Stimulated activated CD4-positive, alpha-beta T cell treated with anti-CD3 and anti-CD28 coated beads, Interleukin-15, amount 100 ng/mL, for 24 hours (primary cell): ENCODE measurements around the gene ZNF580.

Source experiments
- DNase-seq: peaks from one replicate; pipeline ENCODE4 v3.0.0-alpha.2; 2020

ZNF580 gene

GRCh38 chr19:55647732-55648584, 7.2 kb downstream of the ZNF580 start, which contains the start of gene CCDC106:
Gene CCDC106, plus strand, starts transcription at chr19:55648212. Its CDS starts 835 bp downstream, at chr19:55649047.
- DNase-seq: peak; percentile 52

- no peak for DNase-seq
Measured at GRCh38 chr19:55648585-55649267, 7.9 kb downstream of the ZNF580 start.

- DNase-seq: no peak
Measured at GRCh38 chr19:55649268-55650125, 8.7 kb downstream of the ZNF580 start.

GRCh38 chr19:55650126-55650557, 9.3 kb downstream of the ZNF580 start:
- no peak for DNase-seq

GRCh38 chr19:55650602-55651230, 9.9 kb downstream of the ZNF580 start:
- DNase-seq: no peak

GRCh38 chr19:55651236-55651635, 10.4 kb downstream of the ZNF580 start:
- no peak for DNase-seq

GRCh38 chr19:55652311-55653128, 11.7 kb downstream of the ZNF580 start:
- no peak for DNase-seq

GRCh38 chr19:55653651-55654322, 13.0 kb downstream of the ZNF580 start:
- peak; percentile 96 for DNase-seq

GRCh38 chr19:55654323-55654867, 13.6 kb downstream of the ZNF580 start:
- DNase-seq: peak; percentile 99

- DNase-seq: peak; percentile 96
Measured at GRCh38 chr19:55654868-55655647, 14.3 kb downstream of the ZNF580 start, which contains the start of gene U2AF2. Gene U2AF2, plus strand, starts transcription at chr19:55655035. Its CDS starts 70 bp downstream, at chr19:55655105.

GRCh38 chr19:55655648-55656040, 14.8 kb downstream of the ZNF580 start:
- no peak for DNase-seq

- DNase-seq: no peak
Measured at GRCh38 chr19:55656552-55656951, 15.8 kb downstream of the ZNF580 start.

GRCh38 chr19:55656988-55657747, 16.4 kb downstream of the ZNF580 start:
- DNase-seq: no peak

GRCh38 chr19:55658846-55659459, 18.2 kb downstream of the ZNF580 start:
- no peak for DNase-seq

- no peak for DNase-seq
Measured at GRCh38 chr19:55659822-55660221, 19.0 kb downstream of the ZNF580 start.

- DNase-seq: no peak
Measured at GRCh38 chr19:55660404-55660803, 19.6 kb downstream of the ZNF580 start.

GRCh38 chr19:55660991-55661390, 20.2 kb downstream of the ZNF580 start:
- no peak for DNase-seq

- DNase-seq: no peak
Measured at GRCh38 chr19:55661826-55662225, 21.0 kb downstream of the ZNF580 start.
